Measurements from ENCODE around the gene LCP2.

DNA sequence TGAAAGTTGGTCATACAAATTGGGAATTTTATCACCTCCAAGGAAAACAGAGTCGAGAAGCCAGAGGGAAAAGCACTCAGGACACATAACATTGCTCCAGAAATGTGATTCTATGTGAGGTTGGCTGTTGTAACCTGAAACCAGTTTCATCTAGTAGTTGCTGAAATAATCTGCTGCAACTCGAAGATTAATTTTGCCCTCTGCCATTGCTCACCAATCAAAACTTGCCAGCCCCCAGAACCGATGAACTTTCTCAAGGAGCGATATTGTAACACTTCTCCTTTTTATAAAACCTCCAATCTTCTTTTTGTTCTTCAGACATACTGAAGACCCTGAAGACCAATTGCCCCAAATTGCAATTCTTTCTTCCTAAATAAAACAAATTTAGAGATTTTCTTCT lies 33.7 kb downstream of the LCP2 start:
- TF ChIP-seq, protein P1, sequence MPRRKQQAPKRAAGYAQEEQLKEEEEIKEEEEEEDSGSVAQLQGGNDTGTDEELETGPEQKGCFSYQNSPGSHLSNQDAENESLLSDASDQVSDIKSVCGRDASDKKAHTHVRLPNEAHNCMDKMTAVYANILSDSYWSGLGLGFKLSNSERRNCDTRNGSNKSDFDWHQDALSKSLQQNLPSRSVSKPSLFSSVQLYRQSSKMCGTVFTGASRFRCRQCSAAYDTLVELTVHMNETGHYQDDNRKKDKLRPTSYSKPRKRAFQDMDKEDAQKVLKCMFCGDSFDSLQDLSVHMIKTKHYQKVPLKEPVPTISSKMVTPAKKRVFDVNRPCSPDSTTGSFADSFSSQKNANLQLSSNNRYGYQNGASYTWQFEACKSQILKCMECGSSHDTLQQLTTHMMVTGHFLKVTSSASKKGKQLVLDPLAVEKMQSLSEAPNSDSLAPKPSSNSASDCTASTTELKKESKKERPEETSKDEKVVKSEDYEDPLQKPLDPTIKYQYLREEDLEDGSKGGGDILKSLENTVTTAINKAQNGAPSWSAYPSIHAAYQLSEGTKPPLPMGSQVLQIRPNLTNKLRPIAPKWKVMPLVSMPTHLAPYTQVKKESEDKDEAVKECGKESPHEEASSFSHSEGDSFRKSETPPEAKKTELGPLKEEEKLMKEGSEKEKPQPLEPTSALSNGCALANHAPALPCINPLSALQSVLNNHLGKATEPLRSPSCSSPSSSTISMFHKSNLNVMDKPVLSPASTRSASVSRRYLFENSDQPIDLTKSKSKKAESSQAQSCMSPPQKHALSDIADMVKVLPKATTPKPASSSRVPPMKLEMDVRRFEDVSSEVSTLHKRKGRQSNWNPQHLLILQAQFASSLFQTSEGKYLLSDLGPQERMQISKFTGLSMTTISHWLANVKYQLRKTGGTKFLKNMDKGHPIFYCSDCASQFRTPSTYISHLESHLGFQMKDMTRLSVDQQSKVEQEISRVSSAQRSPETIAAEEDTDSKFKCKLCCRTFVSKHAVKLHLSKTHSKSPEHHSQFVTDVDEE (CRISPR knock-in tag; IDR thresholded peaks at IDR 0.05), result no peak
- TF ChIP-seq ZFP30 (CRISPR knock-in tag; IDR thresholded peaks at IDR 0.05), result no peak
- TF ChIP-seq ZFP3 (CRISPR knock-in tag; IDR thresholded peaks at IDR 0.05), result no peak
- TF ChIP-seq, protein P2, sequence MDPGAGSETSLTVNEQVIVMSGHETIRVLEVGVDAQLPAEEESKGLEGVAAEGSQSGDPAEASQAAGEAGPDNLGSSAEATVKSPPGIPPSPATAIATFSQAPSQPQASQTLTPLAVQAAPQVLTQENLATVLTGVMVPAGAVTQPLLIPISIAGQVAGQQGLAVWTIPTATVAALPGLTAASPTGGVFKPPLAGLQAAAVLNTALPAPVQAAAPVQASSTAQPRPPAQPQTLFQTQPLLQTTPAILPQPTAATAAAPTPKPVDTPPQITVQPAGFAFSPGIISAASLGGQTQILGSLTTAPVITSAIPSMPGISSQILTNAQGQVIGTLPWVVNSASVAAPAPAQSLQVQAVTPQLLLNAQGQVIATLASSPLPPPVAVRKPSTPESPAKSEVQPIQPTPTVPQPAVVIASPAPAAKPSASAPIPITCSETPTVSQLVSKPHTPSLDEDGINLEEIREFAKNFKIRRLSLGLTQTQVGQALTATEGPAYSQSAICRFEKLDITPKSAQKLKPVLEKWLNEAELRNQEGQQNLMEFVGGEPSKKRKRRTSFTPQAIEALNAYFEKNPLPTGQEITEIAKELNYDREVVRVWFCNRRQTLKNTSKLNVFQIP (CRISPR knock-in tag; IDR thresholded peaks at IDR 0.05; ENCODE audit: borderline replicate concordance, low read depth), result no peak

Data from SK-N-SH treated with all-trans-retinoic acid at 6 μM for 48 hours (cell line).